HepG2 (cell line): Measurements from ENCODE around the gene IGSF5. TPM values are rescaled to one million over a fixed set of nuclear protein-coding genes. Genes with fewer than 3 reads are reported as not detected.

Source experiments
- ATAC-seq: fragments of 200-7000 bp; cut with Tn5 transposase; 3 replicates; pipeline ENCODE4 v1.9.1; 2020; ENCODE audit warnings: mild to moderate bottlenecking, moderate library complexity
- BruUV-seq: library from RNA; stranded (reverse); fragments of 400-500 nt; replicated peaks from 2 replicates; lab custom pipeline; 2021; lab: Mats Ljungman, UMichigan
- CTCF ChIA-PET: fragments of 300-600 bp; formaldehyde crosslinking; extraction: SDS; loops from one replicate; lab custom pipeline; 2021; ENCODE audit warnings: low total read pairs, inconsistent platforms, low intra/inter-chr PET ratio; lab: Yijun Ruan, JAX
- POLR2A ChIA-PET: fragments of 350-600 bp; sonication (Branson Sonifier 250); formaldehyde crosslinking; loops from one replicate; lab custom pipeline; 2020; ENCODE audit warnings: antibody characterized with exemption, inconsistent platforms; lab: Yijun Ruan, JAX
- DNase-seq: peaks from one replicate; pipeline ENCODE4 v3.0.0-alpha.2; 2015; ENCODE audit warnings: low spot score
- FAIRE-seq: peaks from 3 replicates; lab custom pipeline; 2011; peaks lifted over from hg19 to GRCh38; lab: Jason Lieb, UNC
- H2AFZ ChIP-seq: one replicate; pipeline ENCODE4 v1.6.1; 2011; ENCODE audit warnings: low read length, inconsistent platforms
- H3K27ac ChIP-seq: fragments of 300-600 bp; 3 replicates; pipeline ENCODE4 v1.8.0; 2011; ENCODE audit warnings: mixed run types, mild to moderate bottlenecking, mixed read lengths, low read length, inconsistent platforms; ENCODE audit not compliant: insufficient read depth; ENCODE audit errors: extremely low read length
- H3K27me3 ChIP-seq, 2 experiments: fragments of 200-600 bp in 1 of 2; 2 replicates in 1 of 2; 3 replicates in 1 of 2; pipeline versions ENCODE4 v1.6.0 to v1.8.0; 2011; ENCODE audit warnings: low read length in 2 of 2, mild to moderate bottlenecking in 2 of 2, moderate library complexity in 2 of 2, inconsistent platforms in 1 of 2; ENCODE audit not compliant: insufficient read depth in 2 of 2, control insufficient read depth in 1 of 2
- H3K36me3 ChIP-seq, 2 experiments: fragments of 200-600 bp in 1 of 2; replicated peaks in 1 of 2; 2 replicates in 1 of 2; 3 replicates in 1 of 2; pipeline versions ENCODE4 v1.5.1 to v1.8.0; 2011; ENCODE audit warnings: low read length in 2 of 2, inconsistent platforms in 1 of 2; ENCODE audit not compliant: insufficient read depth in 2 of 2, control insufficient read depth in 1 of 2
- H3K4me1 ChIP-seq: 2 replicates; pipeline ENCODE4 v1.5.1; 2012; ENCODE audit warnings: low read length, inconsistent platforms; ENCODE audit not compliant: insufficient read depth
- H3K4me2 ChIP-seq: 2 replicates; pipeline ENCODE4 v1.6.0; 2011; ENCODE audit warnings: low read depth, low read length, inconsistent platforms
- H3K4me3 ChIP-seq, 3 experiments: fragments of 200-600 bp in 1 of 3; sonication (generic), shearing (Covaris generic) in 1 of 3; replicated peaks in 1 of 3; 2 replicates each; pipeline ENCODE4 v1.5.1; 2011 to 2016; ENCODE audit warnings: low read length in 3 of 3, inconsistent platforms in 2 of 3, low read depth in 2 of 3, mild to moderate bottlenecking in 2 of 3, control low read depth in 1 of 3, mixed read lengths in 1 of 3; ENCODE audit not compliant: insufficient read depth in 1 of 3
- H3K79me2 ChIP-seq: one replicate; pipeline ENCODE4 v1.6.1; 2011; ENCODE audit warnings: low read length, inconsistent platforms; ENCODE audit not compliant: insufficient read depth
- H3K9ac ChIP-seq: 2 replicates; pipeline ENCODE4 v1.6.0; 2011; ENCODE audit warnings: mild to moderate bottlenecking, low read depth, low read length, inconsistent platforms; ENCODE audit not compliant: insufficient read depth
- H3K9me3 ChIP-seq: 2 replicates; pipeline ENCODE4 v1.5.1; 2012; ENCODE audit warnings: mild to moderate bottlenecking, low read length
- H4K20me1 ChIP-seq: 2 replicates; pipeline ENCODE4 v1.6.0; 2011; ENCODE audit warnings: inconsistent platforms, mild to moderate bottlenecking, low read length, moderate library complexity; ENCODE audit not compliant: insufficient read depth
- ATF4 ChIP-seq, 2 experiments: fragments of 450-650 bp in 1 of 2; sonication (generic) in 1 of 2; formaldehyde crosslinking; IDR thresholded peaks; 2 replicates each; pipeline versions ENCODE4 v1.5.0 to v1.8.0; 2020 to 2022; ENCODE audit warnings: mild to moderate bottlenecking in 1 of 2, missing genetic modification reagents in 1 of 2
- CERS6 ChIP-seq: sonication (generic); formaldehyde crosslinking; IDR thresholded peaks from 2 replicates; pipeline ENCODE4 v1.5.0; 2020; ENCODE audit warnings: missing genetic modification reagents
- GLMP ChIP-seq: sonication (generic); formaldehyde crosslinking; IDR thresholded peaks from 2 replicates; pipeline ENCODE4 v1.9.0; 2021; ENCODE audit warnings: missing genetic modification reagents, mild to moderate bottlenecking, borderline replicate concordance
- IKZF4 ChIP-seq: sonication (generic); formaldehyde crosslinking; IDR thresholded peaks from 2 replicates; pipeline ENCODE4 v1.5.1; 2020; ENCODE audit warnings: borderline replicate concordance, mild to moderate bottlenecking, low read depth, missing genetic modification reagents; ENCODE audit errors: not compliant biosample characterization
- POLR2AphosphoS5 ChIP-seq: IDR thresholded peaks from 2 replicates; pipeline ENCODE4 v1.6.1; 2012; ENCODE audit warnings: low read depth, low read length
- SKI ChIP-seq: fragments of 450-650 bp; IDR thresholded peaks from one replicate; pipeline ENCODE4 v1.6.1; 2018; ENCODE audit warnings: mild to moderate bottlenecking; ENCODE audit not compliant: partially characterized antibody
- WGBS: methylation state at CpG from one replicate; pipeline ENCODE4 v1.1.6; 2017; ENCODE audit warnings: low lambda C conversion rate; 5-methylcytosine and 5-hydroxymethylcytosine counted together
- in situ Hi-C: cut with HindIII; loops from 2 replicates; pipeline ENCODE4 v1.10.0; 2017; ENCODE audit warnings: low pct_unique_long_range_greater_than_20kb; ENCODE audit not compliant: extremely low pct_ligation_motif_present
- intact Hi-C: fragments of 100-400 bp; cut with micrococcal nuclease; formaldehyde crosslinking; loops from one replicate; pipeline ENCODE4 v1.10.0; 2022; ENCODE audit not compliant: unreplicated experiment
- polyA plus RNA-seq, 8 experiments: library from polyadenylated mRNA; depleted of rRNA in 3 of 8; stranded (reverse) in 7 of 8; unstranded in 1 of 8; fragments of >200 nt; fragmentation: Illumina TruSeq in 4 of 8; extraction: Trizol in 4 of 8; gene quantifications; 2 replicates each; pipeline versions ENCODE4 v1.2.1 to v1.2.3, GENCODE V29; 2011 to 2016; ENCODE audit warnings: low read depth in 4 of 8, missing spikeins in 1 of 8, mixed read lengths in 1 of 8; ENCODE audit not compliant: insufficient read depth in 1 of 8
- total RNA-seq, 5 experiments: library from RNA; depleted of rRNA; stranded (reverse); fragments of >200 nt; fragmentation: Illumina TruSeq; extraction: Trizol; gene quantifications; 2 replicates each; pipeline ENCODE4 v1.2.3, GENCODE V29; 2016; ENCODE audit warnings: low read depth in 1 of 5

The IGSF5 gene
- total and polyA plus RNA-seq, 2 of the 13 experiments (the other 11 are each of a cell fraction or from before 2014, with no cell fraction given), result not detected

DNA sequence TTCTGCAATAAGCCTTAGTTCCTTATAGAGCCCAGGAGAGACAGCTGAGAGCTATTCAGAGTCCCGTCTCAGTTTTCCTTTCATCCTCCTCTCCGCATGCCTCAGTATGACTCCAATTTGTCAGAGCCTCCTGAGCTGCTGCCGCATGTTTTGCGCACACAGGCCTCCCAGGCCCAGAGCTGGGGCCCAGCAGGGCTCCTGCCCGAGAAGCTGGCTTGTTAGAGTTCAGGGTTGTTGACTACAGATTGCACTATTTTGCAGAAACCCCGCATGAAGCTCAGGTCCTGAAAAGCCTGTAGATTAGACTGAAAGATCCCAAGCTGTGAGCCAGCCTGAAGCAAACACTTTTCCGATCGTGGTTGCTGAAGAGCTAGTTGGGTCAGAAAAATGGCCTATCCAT is 51.5 kb downstream of the IGSF5 start:
- H3K4me1 ChIP-seq, result no peaks in the 10 kb centered on the region

More for the DNA sequence above, 51.5 kb downstream of the IGSF5 start:
- TF ChIP-seq ATF4 (CRISPR knock-in tag; IDR thresholded peaks at IDR 0.05) (no peak), GLMP (CRISPR knock-in tag) (no peak), POLR2AphosphoS5 (no peak), SKI (no peak), CERS6 (CRISPR knock-in tag) (no peak), IKZF4 (CRISPR knock-in tag) (no peak)
- H3K36me3 ChIP-seq, result no peaks in the 10 kb centered on the region
- no peak overlapping the region for H3K4me2 ChIP-seq
- no peak for DNase-seq
- WGBS, result 74% methylated on average over 8 of the region's 8 CpGs
- H3K27ac ChIP-seq, result no peak overlapping the region
- no peak for ATAC-seq
- ChIA-PET POLR2A (no interaction called here), CTCF (no interaction called here)
- intact Hi-C loops, result no loop called here
- no peak overlapping the region for H3K9ac ChIP-seq
- no TSS peak for BruUV-seq
- H4K20me1 ChIP-seq, result no peaks in the 10 kb centered on the region
- H3K4me3 ChIP-seq, result no peak overlapping the region
- no peaks in the 10 kb centered on the region for H3K79me2 ChIP-seq
- no peak overlapping the region for H2AFZ ChIP-seq
- FAIRE-seq, result no peak
- no peaks in the 10 kb centered on the region for H3K27me3 ChIP-seq
- in situ Hi-C loops, result loop anchor here (25.0 kb wide), 1 partner anchor 316 kb away; no protein-coding TSS in a partner anchor
- H3K9me3 ChIP-seq, result peaks cover 44% of the 10 kb centered on the region; the same call in 1 of the 2 replicates
